Lung (tissue), 16 donors: ENCODE results near the gene STX4. TPM values are rescaled to one million over a fixed set of nuclear protein-coding genes. Genes with fewer than 3 reads are reported as not detected.

Source experiments
- ATAC-seq: fragments of 200-7000 bp; cut with Tn5 transposase; one replicate; pipeline ENCODE4 v1.9.1; 2020; ENCODE audit warnings: moderate number of reproducible peaks; ENCODE audit not compliant: insufficient read depth, low FRiP score
- DNase-seq, 3 donors: peaks; one replicate each; pipeline ENCODE4 v3.0.0-alpha.2; 2013 to 2017
- H3K27ac ChIP-seq, 2 donors: one replicate each; pipeline ENCODE4 v1.5.1; 2013; ENCODE audit warnings: mild to moderate bottlenecking in 2 of 2, moderate library complexity in 2 of 2, control low read depth in 1 of 2, inconsistent platforms in 1 of 2, low read depth in 1 of 2, low read length in 1 of 2
- H3K27me3 ChIP-seq, 3 donors: one replicate each; pipeline ENCODE4 v1.5.1; 2013; ENCODE audit warnings: low read length in 2 of 3; ENCODE audit not compliant: control insufficient read depth in 3 of 3, insufficient read depth in 3 of 3
- H3K36me3 ChIP-seq, 4 donors: one replicate each; pipeline ENCODE4 v1.5.1; 2013; ENCODE audit warnings: low read length in 4 of 4, mild to moderate bottlenecking in 1 of 4, moderate library complexity in 1 of 4; ENCODE audit not compliant: control insufficient read depth in 4 of 4, insufficient read depth in 4 of 4
- H3K4me1 ChIP-seq, 5 donors: one replicate each; pipeline ENCODE4 v1.5.1; 2013; ENCODE audit warnings: low read length in 5 of 5, mild to moderate bottlenecking in 2 of 5, moderate library complexity in 1 of 5; ENCODE audit not compliant: control insufficient read depth in 5 of 5, insufficient read depth in 5 of 5
- H3K4me3 ChIP-seq: one replicate; pipeline ENCODE4 v1.5.1; 2013; ENCODE audit warnings: mild to moderate bottlenecking, control low read depth, moderate library complexity
- H3K9ac ChIP-seq, 2 donors: one replicate each; pipeline ENCODE4 v1.5.1; 2013; ENCODE audit warnings: low read length in 2 of 2, control low read depth in 1 of 2; ENCODE audit not compliant: insufficient read depth in 1 of 2
- H3K9me3 ChIP-seq, 4 donors: one replicate each; pipeline ENCODE4 v1.5.1; 2013; ENCODE audit warnings: low read length in 3 of 4, mild to moderate bottlenecking in 1 of 4, moderate library complexity in 1 of 4; ENCODE audit not compliant: control insufficient read depth in 4 of 4, insufficient read depth in 3 of 4
- WGBS, 2 donors: extraction: QIAGEN DNeasy Blood & Tissue Kit; methylation state at CpG; one replicate each; pipeline ENCODE4 v1.1.7; 2013; 5-methylcytosine and 5-hydroxymethylcytosine counted together
- long read RNA-seq, 5 donors: transcript quantifications; one replicate each; lab custom pipeline, GENCODE V29; 2026
- polyA plus RNA-seq, 2 donors: library from polyadenylated mRNA; stranded (reverse); fragments of 200-250 nt; gene quantifications; one replicate each; pipeline ENCODE4 v1.2.1, GENCODE V29; 2013
- total RNA-seq, 2 donors: library from RNA; depleted of rRNA in 1 of 2; stranded (reverse); fragments of >200 nt in 1 of 2; gene quantifications; one replicate each; pipeline ENCODE4 v1.2.1, GENCODE V29; 2014 to 2021
- TF ChIP-seq, protein P1 (sequence below): IDR thresholded peaks from 2 replicates; pipeline ENCODE4 v1.5.1; 2012; ENCODE audit warnings: mild to moderate bottlenecking; ENCODE audit errors: control extremely low read depth, extremely low read depth
- donor health status: control.
- donor health status: control.
- donor health status: Bipolar disorder and iron deficiency.
- donor health status: healthy.
- donor health status: DM: yes; HTN: yes; CAD: no.

STX4 gene, protein sequence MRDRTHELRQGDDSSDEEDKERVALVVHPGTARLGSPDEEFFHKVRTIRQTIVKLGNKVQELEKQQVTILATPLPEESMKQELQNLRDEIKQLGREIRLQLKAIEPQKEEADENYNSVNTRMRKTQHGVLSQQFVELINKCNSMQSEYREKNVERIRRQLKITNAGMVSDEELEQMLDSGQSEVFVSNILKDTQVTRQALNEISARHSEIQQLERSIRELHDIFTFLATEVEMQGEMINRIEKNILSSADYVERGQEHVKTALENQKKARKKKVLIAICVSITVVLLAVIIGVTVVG
- total RNA-seq (10 to 100 TPM; 41.6 to 81.1 TPM), polyA plus RNA-seq (10 to 100 TPM; 90.4 to 98.3 TPM)
- long read RNA-seq, donor 1, partial matches to known transcripts, result 5 of 13 reads
- long read RNA-seq, donor 1, other reads (novel, unspliced or antisense), result 0 of 13 reads
- long read RNA-seq, donor 2, partial matches to known transcripts, result 12 of 16 reads
- long read RNA-seq, donor 2, other reads (novel, unspliced or antisense), result 0 of 16 reads
- long read RNA-seq, donor 3, partial matches to known transcripts, result 0 of 6 reads
- long read RNA-seq, donor 3, other reads (novel, unspliced or antisense), result 0 of 6 reads
- long read RNA-seq, donor 4, transcript STX4-217 (4 exons, 649 nt), result major isoform, 5 of 9 reads
- long read RNA-seq, donor 4, partial matches to known transcripts, result 0 of 9 reads
- long read RNA-seq, donor 4, other reads (novel, unspliced or antisense), result 0 of 9 reads
- long read RNA-seq, donor 5, partial matches to known transcripts, result 5 of 13 reads
- long read RNA-seq, donor 5, other reads (novel, unspliced or antisense), result 0 of 13 reads

DNA sequence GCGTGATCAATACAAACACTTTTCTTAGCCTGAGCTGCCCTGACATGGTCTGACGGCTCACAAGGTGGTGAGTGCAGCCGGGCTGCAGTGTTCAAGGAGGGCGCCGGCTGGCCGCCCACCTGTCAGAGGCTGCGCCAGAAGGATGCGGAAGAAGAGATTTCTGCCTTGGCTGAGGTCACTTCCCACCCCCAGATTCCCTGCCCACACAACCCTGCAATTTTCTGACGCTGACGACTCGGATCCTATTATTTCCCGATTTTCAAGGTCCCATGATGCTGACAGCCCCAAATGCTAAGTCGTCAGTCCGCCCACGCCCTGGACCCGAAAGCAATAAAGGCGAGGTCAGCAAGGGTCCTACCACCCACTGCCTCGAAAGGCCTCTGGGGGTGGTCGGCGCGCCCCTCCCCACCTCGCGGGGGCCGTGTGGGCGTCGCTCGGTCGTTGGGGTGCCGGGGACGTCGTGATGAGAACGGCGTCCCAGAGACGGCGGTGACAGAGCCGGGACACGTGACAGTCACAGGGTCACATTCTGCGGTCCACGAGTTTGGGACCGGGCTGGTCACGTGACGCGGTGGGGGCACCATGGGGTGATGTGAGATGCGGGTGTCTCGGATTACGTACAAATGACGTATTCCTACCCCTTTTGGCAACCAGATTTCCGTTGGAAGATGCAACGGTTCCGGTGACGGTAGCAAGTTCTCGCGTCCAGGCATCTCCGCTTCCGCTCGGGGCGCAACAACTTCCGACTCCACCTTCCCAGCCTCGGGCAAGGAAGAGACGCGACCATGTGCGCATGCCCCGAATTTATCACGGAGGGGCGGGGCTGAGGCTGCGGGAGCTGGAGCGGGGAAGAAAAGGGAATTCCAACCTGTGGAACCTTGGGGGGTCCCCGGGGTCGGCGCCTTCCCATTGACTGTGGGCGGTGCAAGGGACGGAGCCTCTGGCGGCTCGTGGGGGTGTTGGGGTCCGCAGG is at the start of gene STX4:
Gene STX4 (plus strand): TSS at position 823 of the 973 bp plus-strand sequence. CDS start 248 bp downstream, outside the sequence.
- H3K9ac ChIP-seq, result peak within 1 kb of the TSS; percentile 64 to 90
- peaks cover 0 to 10% (median 9%) of the 10 kb centered on the region in 4 donors for H3K36me3 ChIP-seq
- H3K4me3 ChIP-seq, result peak within 1 kb of the TSS; percentile 98
- peak within 1 kb of the TSS; percentile 94 to 97 for H3K27ac ChIP-seq
- no peaks in the 10 kb centered on the region for H3K9me3 ChIP-seq
- DNase-seq (peak; percentile 98 to 99 (median 99)), ATAC-seq (peak; percentile 93)
- H3K27me3 ChIP-seq, result no peaks in the 10 kb centered on the region
- WGBS, 2 donors, result 0 to 1% methylated on average over 72 to 75 of the region's 75 CpGs
- H3K4me1 ChIP-seq, result peaks cover 4 to 12% (median 9%) of the 10 kb centered on the region in 5 donors
- TF ChIP-seq, protein P1, sequence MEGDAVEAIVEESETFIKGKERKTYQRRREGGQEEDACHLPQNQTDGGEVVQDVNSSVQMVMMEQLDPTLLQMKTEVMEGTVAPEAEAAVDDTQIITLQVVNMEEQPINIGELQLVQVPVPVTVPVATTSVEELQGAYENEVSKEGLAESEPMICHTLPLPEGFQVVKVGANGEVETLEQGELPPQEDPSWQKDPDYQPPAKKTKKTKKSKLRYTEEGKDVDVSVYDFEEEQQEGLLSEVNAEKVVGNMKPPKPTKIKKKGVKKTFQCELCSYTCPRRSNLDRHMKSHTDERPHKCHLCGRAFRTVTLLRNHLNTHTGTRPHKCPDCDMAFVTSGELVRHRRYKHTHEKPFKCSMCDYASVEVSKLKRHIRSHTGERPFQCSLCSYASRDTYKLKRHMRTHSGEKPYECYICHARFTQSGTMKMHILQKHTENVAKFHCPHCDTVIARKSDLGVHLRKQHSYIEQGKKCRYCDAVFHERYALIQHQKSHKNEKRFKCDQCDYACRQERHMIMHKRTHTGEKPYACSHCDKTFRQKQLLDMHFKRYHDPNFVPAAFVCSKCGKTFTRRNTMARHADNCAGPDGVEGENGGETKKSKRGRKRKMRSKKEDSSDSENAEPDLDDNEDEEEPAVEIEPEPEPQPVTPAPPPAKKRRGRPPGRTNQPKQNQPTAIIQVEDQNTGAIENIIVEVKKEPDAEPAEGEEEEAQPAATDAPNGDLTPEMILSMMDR, result no peak

DNA sequence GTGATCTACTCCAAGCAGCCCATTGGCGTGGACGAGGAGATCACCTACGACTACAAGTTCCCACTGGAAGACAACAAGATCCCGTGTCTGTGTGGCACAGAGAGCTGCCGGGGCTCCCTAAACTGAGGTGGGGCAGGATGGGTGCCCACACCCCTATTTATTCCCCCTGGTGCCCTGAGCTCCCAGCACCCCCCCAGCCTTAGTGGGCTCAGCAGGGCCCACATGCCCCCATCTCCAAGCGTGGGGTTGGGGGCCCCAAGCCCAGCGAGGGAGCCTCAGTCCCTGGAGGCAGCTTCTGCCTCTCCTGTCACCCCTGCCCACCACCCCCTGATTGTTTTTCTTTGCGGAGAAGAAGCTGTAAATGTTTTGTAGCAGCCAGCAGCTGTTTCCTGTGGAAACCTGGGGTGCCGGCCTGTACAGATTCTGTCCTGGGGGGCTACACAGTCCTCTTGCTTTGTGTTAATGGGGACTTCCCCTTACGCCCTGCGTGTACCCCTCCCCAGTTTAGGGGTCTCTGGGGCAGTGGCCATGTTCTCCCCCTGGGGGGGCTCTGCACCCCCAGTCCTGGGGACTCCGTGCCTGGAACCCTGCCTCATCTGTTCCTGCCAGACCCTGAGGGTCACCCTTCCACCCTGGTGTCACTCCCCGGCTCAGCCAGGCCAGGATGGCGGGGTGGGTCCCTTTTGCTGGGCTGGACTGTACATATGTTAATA is 49.3 kb upstream of the STX4 start:
- no peak overlapping the region for H3K27ac ChIP-seq
- H3K36me3 ChIP-seq, result peaks cover 0 to 44% (median 21%) of the 10 kb centered on the region in 4 donors

More for the DNA sequence above, 49.3 kb upstream of the STX4 start:
- Histone ChIP-seq H3K4me1 (peaks cover 0 to 8% (median 0%) of the 10 kb centered on the region in 5 donors), H3K9ac (no peak overlapping the region), H3K27me3 (no peaks in the 10 kb centered on the region), H3K9me3 (no peaks in the 10 kb centered on the region), H3K4me3 (no peak overlapping the region)
- 78 to 86% methylated on average over 14 of the region's 14 CpGs for WGBS, 2 donors
- no peak for DNase-seq
- no peak for ATAC-seq
- TF ChIP-seq, protein P1, result no peak
